Measurements from ENCODE around the gene KDM6A. TPM values are rescaled to one million over a fixed set of nuclear protein-coding genes. Genes with fewer than 3 reads are reported as not detected.
"Not testable (repeated sequence)": the region's sequence is repeated elsewhere in the genome, so short reads cannot be mapped to it uniquely, and the experiment has no call there.

The KDM6A gene
- total RNA-seq, 2 donors from 2014 or later: 36.4 to 51.0 TPM

- Mint-ChIP-seq H3K4me3 (peak overlapping the region; percentile 40 to 69), H3K27ac (no peak overlapping the region), H3K4me1 (ENCODE audit: low read depth) (peaks cover 62% of the 10 kb centered on the region), H3K36me3 (ENCODE audit: insufficient read depth in 2 of 2) (peaks cover 7 to 46% of the 10 kb centered on the region in 2 donors), H3K27me3 (ENCODE audit: low read depth) (no peaks in the 10 kb centered on the region), H3K9me3 (peaks cover 0 to 14% of the 10 kb centered on the region in 2 donors)
- peak; percentile 53 to 58 for ATAC-seq (replicated peaks in 1 of 2)
- DNase-seq: peak in 1 of 2 donors; percentile 14
Measured at GRCh38 chrX:44898411-44899221, 25.6 kb downstream of the KDM6A start.

- peaks cover 69% of the 10 kb centered on the region for H3K4me1 Mint-ChIP-seq (ENCODE audit: low read depth)
- H3K9me3 Mint-ChIP-seq: peaks cover 0 to 12% of the 10 kb centered on the region in 2 donors
- DNase-seq (no peak), ATAC-seq (replicated peaks in 1 of 2) (no peak)
- peak overlapping the region; percentile 63 for H3K27ac Mint-ChIP-seq
- H3K27me3 Mint-ChIP-seq (ENCODE audit: low read depth): no peaks in the 10 kb centered on the region
- H3K36me3 Mint-ChIP-seq (ENCODE audit: insufficient read depth in 2 of 2): peaks cover 7 to 43% of the 10 kb centered on the region in 2 donors
- peak overlapping the region; percentile 40 to 69 for H3K4me3 Mint-ChIP-seq
Measured at GRCh38 chrX:44899946-44900345, 27.0 kb downstream of the KDM6A start.

DNA sequence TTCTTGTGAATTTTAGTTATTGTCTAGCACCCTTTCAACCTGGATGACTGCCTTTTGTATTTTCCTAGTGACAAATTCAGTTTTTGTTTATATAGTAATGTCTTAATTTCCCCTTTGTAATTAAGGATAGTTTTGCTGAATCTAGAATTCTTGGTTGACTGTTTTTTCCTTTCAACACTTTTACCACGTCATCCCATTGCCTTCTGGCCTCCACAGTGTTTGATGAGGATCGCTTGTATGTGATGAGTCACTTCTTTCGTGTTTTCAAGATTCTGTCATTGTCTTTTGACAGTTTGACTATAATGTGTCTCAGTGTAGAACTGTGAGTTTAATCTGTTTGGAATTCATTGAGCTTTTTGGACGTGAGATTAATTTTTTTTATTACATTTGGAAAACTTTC is 30.1 kb downstream of the KDM6A start:
- ATAC-seq (replicated peaks in 1 of 2) (peak; percentile 85), DNase-seq (peak; percentile 15 to 45)
- Mint-ChIP-seq H3K4me3 (peak overlapping the region; percentile 54 to 84), H3K9me3 (peaks cover 0 to 6% of the 10 kb centered on the region in 2 donors), H3K4me1 (ENCODE audit: low read depth) (peaks cover 74% of the 10 kb centered on the region), H3K27me3 (ENCODE audit: low read depth) (no peaks in the 10 kb centered on the region), H3K36me3 (ENCODE audit: insufficient read depth in 2 of 2) (peaks cover 5 to 24% of the 10 kb centered on the region in 2 donors), H3K27ac (peak overlapping the region; percentile 79)

GRCh38 chrX:44903830-44904530 is 31.0 kb downstream of the KDM6A start:
- peak overlapping the region; percentile 54 to 84 for H3K4me3 Mint-ChIP-seq
- H3K9me3 Mint-ChIP-seq: peaks cover 0 to 8% of the 10 kb centered on the region in 2 donors

DNA sequence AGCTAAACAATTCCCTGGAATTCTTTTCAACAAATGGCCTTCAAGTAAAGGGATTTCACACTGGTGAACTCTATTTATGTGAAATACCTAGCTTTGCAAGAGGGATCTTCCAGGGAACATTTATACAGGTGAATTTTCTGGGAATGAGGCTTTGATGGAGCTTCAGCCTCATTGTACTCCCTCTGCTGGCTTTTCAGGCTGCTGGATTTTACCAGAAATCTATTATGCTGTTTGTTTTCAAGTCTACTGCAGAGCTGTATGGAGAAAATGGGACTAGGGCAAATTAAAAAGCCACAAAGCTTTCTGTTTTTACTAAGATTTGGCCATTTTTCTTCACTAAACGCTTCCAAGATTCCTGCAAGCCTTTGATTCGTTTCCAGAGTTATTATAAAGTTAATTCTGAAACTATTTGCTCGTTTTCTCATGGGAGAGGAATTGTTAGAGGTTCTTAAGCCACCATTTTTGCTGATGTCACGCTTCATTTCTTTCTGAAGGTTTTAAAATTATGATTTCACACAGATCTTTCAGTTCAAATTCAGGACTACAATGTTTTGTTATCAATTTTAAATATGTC is 31.6 kb downstream of the KDM6A start:
- H3K4me3 Mint-ChIP-seq: peak overlapping the region; percentile 54 to 84
- H3K9me3 Mint-ChIP-seq: peaks cover 0 to 8% of the 10 kb centered on the region in 2 donors
- H3K27ac Mint-ChIP-seq: no peak overlapping the region

More at GRCh38 chrX:44903830-44904530, 31.0 kb downstream of the KDM6A start:
- peak in 1 of 2 donors; percentile 38 for ATAC-seq (replicated peaks in 1 of 2)
- Mint-ChIP-seq H3K36me3 (ENCODE audit: insufficient read depth in 2 of 2) (peaks cover 5 to 26% of the 10 kb centered on the region in 2 donors), H3K27ac (peak overlapping the region; percentile 79), H3K4me1 (ENCODE audit: low read depth) (peaks cover 73% of the 10 kb centered on the region), H3K27me3 (ENCODE audit: low read depth) (no peaks in the 10 kb centered on the region)
- DNase-seq: no peak

GRCh38 chrX:44906041-44906440 is 33.1 kb downstream of the KDM6A start:
- peaks cover 5 to 26% of the 10 kb centered on the region in 2 donors for H3K36me3 Mint-ChIP-seq (ENCODE audit: insufficient read depth in 2 of 2)
- no peak overlapping the region for H3K4me3 Mint-ChIP-seq
- no peak for ATAC-seq (replicated peaks in 1 of 2)
- peaks cover 56% of the 10 kb centered on the region for H3K4me1 Mint-ChIP-seq (ENCODE audit: low read depth)
- no peaks in the 10 kb centered on the region for H3K27me3 Mint-ChIP-seq (ENCODE audit: low read depth)
- peaks cover 0 to 8% of the 10 kb centered on the region in 2 donors for H3K9me3 Mint-ChIP-seq
- H3K27ac Mint-ChIP-seq: no peak overlapping the region
- no peak for DNase-seq

More for the DNA sequence above, 31.6 kb downstream of the KDM6A start:
- H3K27me3 Mint-ChIP-seq (ENCODE audit: low read depth): no peaks in the 10 kb centered on the region
- peaks cover 67% of the 10 kb centered on the region for H3K4me1 Mint-ChIP-seq (ENCODE audit: low read depth)
- H3K36me3 Mint-ChIP-seq (ENCODE audit: insufficient read depth in 2 of 2): peaks cover 5 to 26% of the 10 kb centered on the region in 2 donors
- no peak for ATAC-seq (replicated peaks in 1 of 2)
- DNase-seq: no peak

GRCh38 chrX:44906542-44906941 is 33.6 kb downstream of the KDM6A start:
- Mint-ChIP-seq H3K4me3 (no peak overlapping the region), H3K9me3 (peaks cover 0 to 7% of the 10 kb centered on the region in 2 donors), H3K36me3 (ENCODE audit: insufficient read depth in 2 of 2) (peaks cover 5 to 28% of the 10 kb centered on the region in 2 donors), H3K4me1 (ENCODE audit: low read depth) (peaks cover 56% of the 10 kb centered on the region), H3K27me3 (ENCODE audit: low read depth) (no peaks in the 10 kb centered on the region), H3K27ac (peak overlapping the region; percentile 67)
- no peak for ATAC-seq (replicated peaks in 1 of 2)
- DNase-seq: no peak

DNA sequence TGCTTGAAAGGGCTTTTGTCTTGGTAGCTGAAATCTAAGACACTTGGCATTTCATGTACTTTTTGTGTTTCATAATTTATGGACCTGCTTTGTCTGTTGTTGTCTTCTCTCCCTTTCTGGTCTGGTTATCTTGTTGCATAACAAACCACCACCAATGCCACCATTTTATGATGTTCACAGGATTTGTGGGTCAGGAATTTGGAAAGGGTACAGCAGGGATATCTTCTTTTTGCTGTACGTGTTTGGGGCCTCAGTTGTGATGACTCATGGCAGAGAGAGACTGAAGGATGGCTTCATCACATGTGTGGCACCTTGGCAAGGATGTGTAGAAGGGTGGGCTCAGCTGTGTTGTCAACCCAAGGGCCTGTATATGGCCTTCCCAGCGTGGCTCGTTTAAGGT is 35.2 kb downstream of the KDM6A start:
- Mint-ChIP-seq H3K36me3 (ENCODE audit: insufficient read depth in 2 of 2) (peaks cover under 1 to 20% of the 10 kb centered on the region in 2 donors), H3K4me1 (ENCODE audit: low read depth) (peaks cover 53% of the 10 kb centered on the region), H3K27ac (peak overlapping the region; percentile 86), H3K4me3 (peak overlapping the region; percentile 41 to 44), H3K27me3 (ENCODE audit: low read depth) (no peaks in the 10 kb centered on the region), H3K9me3 (peaks cover 0 to 5% of the 10 kb centered on the region in 2 donors)
- ATAC-seq (replicated peaks in 1 of 2) (peak in 1 of 2 donors; percentile 49), DNase-seq (peak in 1 of 2 donors; percentile 10)

GRCh38 chrX:44908827-44909226 is 35.8 kb downstream of the KDM6A start:
- H3K27ac Mint-ChIP-seq: no peak overlapping the region
- peaks cover 0 to 2% of the 10 kb centered on the region in 2 donors for H3K9me3 Mint-ChIP-seq
- no peak for DNase-seq
- ATAC-seq (replicated peaks in 1 of 2): no peak
- peaks cover 0 to 16% of the 10 kb centered on the region in 2 donors for H3K36me3 Mint-ChIP-seq (ENCODE audit: insufficient read depth in 2 of 2)
- no peak overlapping the region for H3K4me3 Mint-ChIP-seq
- no peaks in the 10 kb centered on the region for H3K27me3 Mint-ChIP-seq (ENCODE audit: low read depth)
- H3K4me1 Mint-ChIP-seq (ENCODE audit: low read depth): peaks cover 53% of the 10 kb centered on the region

- H3K4me1 Mint-ChIP-seq (ENCODE audit: low read depth): peaks cover 49% of the 10 kb centered on the region
- H3K9me3 Mint-ChIP-seq, H3K4me3 Mint-ChIP-seq: not testable (repeated sequence)
Measured at GRCh38 chrX:44910508-44910907, 37.5 kb downstream of the KDM6A start.

GRCh38 chrX:44911074-44911600 is 38.1 kb downstream of the KDM6A start:
- H3K9me3 Mint-ChIP-seq; ATAC-seq (replicated peaks in 1 of 2); DNase-seq; H3K27me3 Mint-ChIP-seq (ENCODE audit: low read depth); H3K4me3 Mint-ChIP-seq; H3K27ac Mint-ChIP-seq: not testable (repeated sequence)
- Mint-ChIP-seq H3K4me1 (ENCODE audit: low read depth) (peaks cover 42% of the 10 kb centered on the region), H3K36me3 (ENCODE audit: insufficient read depth in 2 of 2) (peaks cover 0 to 16% of the 10 kb centered on the region in 2 donors)

More at GRCh38 chrX:44910508-44910907, 37.5 kb downstream of the KDM6A start:
- H3K36me3 Mint-ChIP-seq (ENCODE audit: insufficient read depth in 2 of 2): peaks cover 0 to 16% of the 10 kb centered on the region in 2 donors
- not testable (repeated sequence) for DNase-seq; ATAC-seq (replicated peaks in 1 of 2); H3K27me3 Mint-ChIP-seq (ENCODE audit: low read depth); H3K27ac Mint-ChIP-seq

DNA sequence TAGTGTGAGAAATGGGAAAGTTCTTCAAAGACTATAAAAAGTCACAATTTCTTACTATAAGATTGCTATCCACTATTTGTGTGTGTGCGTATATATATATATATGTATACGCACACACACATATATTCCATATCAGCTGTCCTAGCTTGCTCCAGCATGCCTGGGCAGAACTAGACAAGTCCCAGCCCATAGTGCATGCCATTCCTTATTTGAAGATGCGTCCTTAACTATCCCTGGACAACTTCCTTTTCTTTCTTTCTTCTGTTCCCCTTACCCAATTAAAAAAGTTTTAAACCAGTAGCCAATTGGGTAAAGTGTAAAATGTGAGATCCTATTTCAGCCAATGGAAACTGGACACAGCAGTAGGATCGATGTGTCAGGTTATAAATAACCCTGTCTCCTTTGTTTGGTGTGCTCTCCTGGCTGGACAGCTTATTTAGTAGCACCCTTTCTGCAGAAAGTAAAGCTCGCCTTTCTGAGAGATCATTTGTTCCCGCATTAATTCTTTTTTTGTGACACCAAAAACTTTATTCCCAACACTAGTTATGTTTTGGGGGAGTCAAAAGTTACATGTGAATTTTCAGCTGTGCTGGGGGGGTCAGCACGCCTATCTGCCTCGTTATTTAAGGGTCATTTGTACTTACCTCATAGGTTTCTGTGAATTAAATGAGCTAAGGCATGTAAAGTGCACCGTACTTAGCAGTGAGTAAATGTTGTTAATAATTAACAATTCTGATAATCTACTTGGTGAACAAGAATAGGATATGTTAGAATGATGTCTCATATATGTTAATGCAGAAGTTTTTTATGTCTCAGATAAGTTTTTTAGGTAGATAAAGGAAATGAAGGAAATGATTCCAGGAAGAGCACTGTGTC is 40.9 kb downstream of the KDM6A start:
- no peaks in the 10 kb centered on the region for H3K9me3 Mint-ChIP-seq
- H3K4me1 Mint-ChIP-seq (ENCODE audit: low read depth): peaks cover 35% of the 10 kb centered on the region
- peak overlapping the region; percentile 80 for H3K27ac Mint-ChIP-seq
- DNase-seq (no peak), ATAC-seq (replicated peaks in 1 of 2) (no peak)
- peaks cover 0 to 8% of the 10 kb centered on the region in 2 donors for H3K36me3 Mint-ChIP-seq (ENCODE audit: insufficient read depth in 2 of 2)
- H3K4me3 Mint-ChIP-seq: peak overlapping the region in 1 of 2 donors; percentile 69
- H3K27me3 Mint-ChIP-seq (ENCODE audit: low read depth): no peaks in the 10 kb centered on the region

All from activated T-cell treated with anti-CD3 and anti-CD28 coated beads, Interleukin-2, amount 50 U/mL, for 72 hours (primary cell).